HPDE6-E6E7 (cell line): Measurements from ENCODE around the gene ITK.

Source experiments
- DNase-seq: peaks from one replicate; pipeline ENCODE4 v3.0.0; 2011; ENCODE audit warnings: missing footprints; ENCODE audit errors: extremely low spot score

Gene ITK

DNA sequence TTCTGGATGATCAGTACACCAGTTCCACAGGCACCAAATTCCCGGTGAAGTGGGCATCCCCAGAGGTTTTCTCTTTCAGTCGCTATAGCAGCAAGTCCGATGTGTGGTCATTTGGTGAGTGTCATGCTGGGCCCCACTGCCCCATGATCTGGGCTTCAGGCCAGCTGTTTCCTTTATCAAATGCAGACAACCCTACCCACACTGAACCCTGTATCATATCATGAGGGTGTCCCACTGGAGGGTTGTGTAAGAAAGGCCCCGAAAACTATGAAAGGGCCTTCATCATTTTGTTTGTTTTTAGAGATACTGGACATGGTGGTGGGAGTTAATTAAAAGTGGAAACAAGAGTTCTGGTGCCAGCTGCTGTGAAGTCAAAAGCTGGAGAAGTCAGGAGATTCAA, 65.2 kb downstream of the ITK start:
- no peak for DNase-seq

GRCh38 chr5:157247267-157247666, 66.6 kb downstream of the ITK start:
- no peak for DNase-seq

GRCh38 chr5:157248821-157249470, 68.3 kb downstream of the ITK start:
- no peak for DNase-seq

GRCh38 chr5:157252711-157253465, 72.2 kb downstream of the ITK start:
- no peak for DNase-seq

GRCh38 chr5:157253547-157253946, 72.9 kb downstream of the ITK start:
- DNase-seq, result peak; percentile 60

DNA sequence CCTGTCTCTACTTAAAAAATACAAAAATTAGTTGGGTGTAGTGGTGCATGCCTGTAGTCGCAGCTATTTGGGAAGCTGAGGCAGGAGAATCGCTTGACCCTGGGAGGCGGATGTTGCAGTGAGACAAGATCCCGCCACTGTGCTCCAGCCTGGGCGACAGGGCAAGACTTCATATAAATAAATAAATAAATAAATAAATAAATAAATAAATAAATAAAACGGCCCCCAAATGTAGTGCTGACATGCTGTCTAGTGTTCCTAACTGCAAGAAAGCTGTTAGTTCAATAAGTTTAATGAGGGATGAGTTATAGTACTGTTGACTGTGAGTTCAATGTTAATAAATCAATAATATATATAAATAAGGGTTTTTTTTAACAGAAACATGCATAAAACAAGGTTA, 77.8 kb downstream of the ITK start:
- no peak for DNase-seq

DNA sequence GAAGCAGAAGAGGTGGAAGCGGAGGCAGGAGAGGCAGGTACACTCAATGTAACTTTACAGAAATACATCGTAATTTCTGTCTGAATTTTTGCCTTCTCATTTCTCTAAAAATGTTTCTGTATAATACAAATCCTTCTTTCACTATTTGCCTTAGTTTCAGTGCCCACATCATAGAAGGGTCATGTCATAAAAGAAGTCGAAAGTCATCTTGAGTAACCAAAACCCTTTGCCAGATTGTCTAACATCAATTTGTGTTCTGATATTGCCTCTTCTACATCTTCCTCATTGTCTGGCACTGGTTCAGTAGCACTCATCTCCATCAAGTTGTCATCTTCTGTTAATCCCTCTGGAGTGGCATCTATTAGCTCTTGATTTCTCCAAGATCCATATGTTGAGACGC, 79.1 kb downstream of the ITK start:
- DNase-seq, result no peak

DNA sequence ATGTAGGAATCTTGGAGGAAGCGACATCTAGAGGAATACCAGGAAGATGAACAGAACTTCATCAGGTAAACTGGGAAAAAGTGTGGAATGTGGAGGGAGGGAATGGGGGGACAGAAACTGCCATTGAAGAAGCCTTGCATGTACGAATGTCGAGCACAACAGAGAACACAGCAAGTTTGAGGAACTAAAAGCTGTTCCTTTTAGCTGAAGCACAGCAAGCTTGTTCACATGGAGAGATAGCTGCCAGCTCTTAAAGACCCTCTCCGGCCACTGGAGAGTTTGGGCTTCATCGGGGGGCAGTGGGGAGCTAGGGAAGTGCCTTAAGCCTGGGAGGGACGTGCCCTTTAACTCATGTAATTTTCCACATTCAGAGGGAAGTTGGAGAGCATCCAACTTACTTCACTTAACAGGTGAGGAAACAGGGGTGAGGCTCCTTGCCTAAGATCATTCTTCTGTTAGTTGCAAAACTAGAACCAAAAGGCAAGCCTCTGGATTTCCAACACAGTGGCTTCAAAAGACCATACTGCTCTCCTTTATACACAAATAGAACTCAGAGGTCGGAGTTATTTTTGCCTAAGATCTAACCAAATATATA, 83.0 kb downstream of the ITK start:
- DNase-seq, result no peak

GRCh38 chr5:157265714-157266285, 85.2 kb downstream of the ITK start, which contains the start of gene CYFIP2:
Gene CYFIP2 (plus strand): TSS chr5:157266123. CDS start chr5:157285362, 19,239 bp downstream.
- DNase-seq, result peak; percentile 57

DNA sequence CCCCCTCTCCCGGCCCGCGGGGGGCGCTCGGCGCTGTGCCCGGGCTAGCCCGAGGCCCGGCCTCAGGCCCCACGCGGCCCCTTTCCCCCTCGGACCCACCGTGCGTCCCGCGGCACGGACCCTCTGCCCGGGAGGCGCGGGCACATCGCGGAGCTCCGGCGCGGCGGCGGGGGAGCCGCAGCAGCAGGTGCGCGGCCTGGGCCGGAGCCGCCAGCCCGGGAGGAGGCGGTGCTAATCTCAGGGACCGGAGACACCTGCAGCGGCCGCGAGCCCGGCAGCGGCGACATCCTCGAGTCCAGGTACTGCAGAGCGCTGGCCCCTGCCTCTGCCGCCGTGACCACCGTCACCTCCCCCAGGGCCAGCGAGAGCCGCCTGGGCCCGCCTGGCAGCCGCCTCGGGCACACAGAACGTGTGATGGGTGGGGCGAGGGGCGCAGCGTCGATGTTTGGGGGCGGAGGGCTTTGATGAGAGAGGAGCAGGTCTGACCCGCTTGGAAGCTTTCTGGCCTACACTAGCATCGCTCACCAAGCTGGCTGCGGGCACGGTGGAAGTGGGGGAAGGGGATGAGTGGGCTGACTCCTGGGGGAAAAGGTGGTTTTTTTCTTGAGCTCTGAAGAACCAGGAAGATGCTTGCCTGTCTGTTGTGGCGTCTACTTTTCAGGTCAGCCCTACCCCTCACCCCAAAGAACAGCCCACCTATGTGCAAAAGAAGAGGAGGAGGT, 85.8 kb downstream of the ITK start:
- DNase-seq, result no peak

DNA sequence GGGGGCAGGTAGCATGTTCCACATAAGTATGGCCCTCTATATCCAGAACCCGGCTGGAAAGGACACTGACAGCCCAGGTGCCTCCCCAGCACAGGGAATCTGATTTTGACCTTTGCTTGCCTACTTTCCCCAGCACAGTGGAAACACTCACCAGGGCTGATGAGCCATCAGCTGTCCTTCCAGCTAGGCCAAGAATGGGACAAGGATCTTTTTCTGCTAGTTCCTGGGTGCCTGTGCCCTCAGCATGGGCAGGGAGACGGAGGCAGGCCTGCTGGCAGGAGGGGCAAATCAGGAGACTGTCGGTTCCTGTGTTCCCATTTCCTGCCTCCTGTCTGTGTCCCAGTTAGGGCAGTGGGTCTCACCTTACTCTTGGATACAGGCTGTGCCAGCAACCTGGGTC, 86.4 kb downstream of the ITK start:
- no peak for DNase-seq

DNA sequence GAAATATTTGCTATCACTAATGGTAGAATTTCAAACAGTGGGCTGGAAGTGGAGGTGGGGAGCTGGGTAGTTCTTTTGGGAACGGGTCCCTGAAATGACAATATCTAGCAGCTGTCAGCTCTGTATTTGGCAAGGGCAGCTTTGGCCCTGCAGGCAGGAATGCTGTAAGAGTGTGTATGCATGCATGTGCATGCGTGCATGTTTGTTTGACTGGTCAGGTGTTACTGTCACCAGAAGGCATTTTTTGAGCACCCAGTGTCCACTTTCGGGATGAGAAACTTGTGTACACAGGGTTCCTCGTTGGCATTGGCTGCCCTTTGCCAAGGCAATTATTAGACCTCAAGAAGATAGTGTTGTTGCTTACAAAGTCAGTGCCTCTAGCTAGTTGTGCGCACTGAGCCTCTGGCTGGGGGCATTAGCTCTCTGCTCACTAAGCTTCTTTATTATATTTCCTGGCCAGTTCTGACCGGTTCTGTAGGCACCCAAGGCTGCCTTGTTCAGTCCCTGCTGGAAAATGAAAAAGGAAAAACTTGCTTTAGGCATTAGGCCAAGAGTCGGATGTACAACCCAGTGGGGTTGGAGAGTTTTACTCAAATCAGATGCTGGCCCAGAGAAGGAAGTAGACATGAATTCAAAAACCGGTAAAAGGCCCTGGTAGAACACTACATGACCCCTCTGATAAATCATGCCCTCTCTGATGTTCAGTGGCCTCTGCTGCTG, 87.3 kb downstream of the ITK start:
- no peak for DNase-seq

- no peak for DNase-seq
Measured at GRCh38 chr5:157269165-157269671, 88.6 kb downstream of the ITK start.

GRCh38 chr5:157269761-157270272, 89.2 kb downstream of the ITK start:
- no peak for DNase-seq

GRCh38 chr5:157270771-157271170, 90.1 kb downstream of the ITK start:
- DNase-seq, result no peak

- no peak for DNase-seq
Measured at GRCh38 chr5:157271740-157272271, 91.2 kb downstream of the ITK start.

GRCh38 chr5:157273131-157273556, 92.5 kb downstream of the ITK start:
- no peak for DNase-seq

- no peak for DNase-seq
Measured at GRCh38 chr5:157275403-157275802, 94.8 kb downstream of the ITK start.

DNA sequence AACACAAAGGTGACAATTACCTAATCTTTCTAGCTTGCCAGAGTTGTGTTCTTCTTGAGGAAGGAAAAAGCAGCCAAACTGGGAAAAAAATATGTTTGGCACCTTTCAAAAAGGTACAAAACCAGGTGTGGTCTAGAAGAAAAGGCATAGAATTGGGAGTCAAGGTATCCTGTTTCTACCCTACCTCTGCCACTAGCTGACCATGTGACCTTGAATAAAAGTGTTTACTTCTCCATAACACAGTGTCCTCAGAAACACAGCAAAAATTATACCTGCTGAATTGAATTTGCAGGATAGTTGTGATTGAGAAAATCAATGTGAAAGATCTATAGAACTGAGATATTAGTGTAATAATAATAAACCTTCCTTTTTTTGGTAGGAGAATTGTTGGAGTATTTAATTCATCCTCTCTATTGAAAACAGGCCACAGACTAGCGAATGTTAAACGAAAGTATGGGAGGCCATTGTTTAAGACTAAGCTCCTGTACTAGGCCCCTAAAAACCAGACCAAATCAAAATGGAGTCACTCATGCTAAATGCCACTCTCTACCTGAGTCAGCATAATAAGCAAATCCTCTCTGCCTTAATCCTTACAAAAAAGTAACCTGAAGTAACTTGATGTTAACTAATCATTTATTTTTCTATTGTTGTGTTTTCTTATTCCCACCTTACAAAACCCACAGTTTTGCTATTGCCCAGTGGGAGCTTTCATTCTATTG, 97.8 kb downstream of the ITK start:
- no peak for DNase-seq
